ENCODE data around the gene ATXN1.

The ATXN1 gene

GRCh38 chr6:16762268-16762549 lies 949 bp upstream of the ATXN1 start:
- no peak for DNase-seq (ENCODE audit: low read depth)

GRCh38 chr6:16761471-16762267 lies 409 bp upstream of the ATXN1 start:
- peak; percentile 95 for DNase-seq (ENCODE audit: low read depth)

DNA sequence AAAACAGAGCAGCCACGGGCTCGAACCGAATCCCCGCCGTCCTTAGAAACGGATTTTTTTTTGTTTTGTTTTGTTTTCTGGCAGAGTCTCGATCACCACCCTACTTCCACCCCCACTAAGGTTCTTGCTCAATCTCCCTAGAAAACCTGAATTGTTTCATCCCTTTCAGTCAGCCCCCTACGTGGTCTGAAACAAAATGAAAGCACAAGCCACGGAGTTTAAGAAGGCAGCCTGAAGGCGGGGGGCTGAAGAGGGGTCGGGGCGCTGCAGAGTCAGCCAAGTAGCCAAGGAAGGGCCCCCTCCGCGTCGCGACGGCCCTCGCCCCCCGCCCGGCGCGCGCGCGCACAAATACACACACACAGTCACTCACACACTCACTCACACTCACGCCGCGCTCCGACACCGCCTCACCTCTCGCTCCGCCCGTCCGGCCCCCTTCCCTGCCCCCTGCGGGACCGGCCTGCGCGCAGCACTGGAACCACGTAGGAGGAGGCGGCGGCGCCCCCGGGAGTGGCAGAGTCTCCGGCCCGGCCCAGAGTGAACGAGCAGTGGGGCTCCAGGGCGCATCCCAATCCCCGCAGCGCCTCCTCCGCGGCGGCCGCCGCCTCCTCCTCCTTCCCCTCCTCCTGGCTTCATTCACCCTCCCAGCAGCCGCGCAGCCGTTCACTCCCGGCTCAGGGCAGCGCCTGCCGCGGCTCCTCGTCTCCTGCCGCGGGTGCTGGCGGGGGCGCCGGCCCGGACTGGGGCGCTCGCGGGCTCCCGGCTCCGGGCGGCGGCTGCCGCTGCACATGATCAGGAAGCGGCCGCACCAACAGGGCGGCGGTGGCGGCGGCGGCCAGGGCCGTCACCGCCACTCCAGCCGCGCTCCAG lies 1.4 kb downstream of the ATXN1 start:
- peak; percentile 93 for DNase-seq (ENCODE audit: low read depth)

DNA sequence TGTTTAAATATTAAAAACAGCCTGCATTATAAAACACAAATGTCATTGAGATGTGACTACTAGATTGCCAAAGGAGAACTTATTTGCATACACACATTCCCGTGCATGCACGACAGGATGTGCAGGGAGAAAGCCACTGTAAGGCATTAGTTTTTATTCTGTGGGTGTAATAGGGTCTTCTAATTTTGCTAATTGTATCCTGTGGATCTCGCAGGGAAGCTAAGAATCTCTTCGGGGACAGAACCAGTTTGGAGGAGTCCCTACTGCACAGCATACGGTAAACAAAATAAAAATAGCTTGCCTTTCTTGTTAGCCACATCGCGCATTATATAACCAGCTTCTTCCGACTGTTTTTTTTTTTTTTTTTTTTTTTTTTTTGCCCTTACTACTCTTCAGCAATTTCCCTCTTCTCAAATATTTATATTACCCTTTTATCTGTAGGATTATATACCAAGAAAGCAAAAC lies 2.0 kb downstream of the ATXN1 start:
- no peak for DNase-seq (ENCODE audit: low read depth)

- no peak for DNase-seq (ENCODE audit: low read depth)
Measured at GRCh38 chr6:16758163-16758975, 2.9 kb downstream of the ATXN1 start.

GRCh38 chr6:16757332-16757731 lies 3.9 kb downstream of the ATXN1 start:
- DNase-seq (ENCODE audit: low read depth): no peak

GRCh38 chr6:16756660-16757255 lies 4.5 kb downstream of the ATXN1 start:
- no peak for DNase-seq (ENCODE audit: low read depth)

GRCh38 chr6:16755544-16755943 lies 5.7 kb downstream of the ATXN1 start:
- DNase-seq (ENCODE audit: low read depth): no peak

- no peak for DNase-seq (ENCODE audit: low read depth)
Measured at GRCh38 chr6:16754876-16755275, 6.4 kb downstream of the ATXN1 start.

GRCh38 chr6:16754274-16754673 lies 7.0 kb downstream of the ATXN1 start:
- DNase-seq (ENCODE audit: low read depth): no peak

DNA sequence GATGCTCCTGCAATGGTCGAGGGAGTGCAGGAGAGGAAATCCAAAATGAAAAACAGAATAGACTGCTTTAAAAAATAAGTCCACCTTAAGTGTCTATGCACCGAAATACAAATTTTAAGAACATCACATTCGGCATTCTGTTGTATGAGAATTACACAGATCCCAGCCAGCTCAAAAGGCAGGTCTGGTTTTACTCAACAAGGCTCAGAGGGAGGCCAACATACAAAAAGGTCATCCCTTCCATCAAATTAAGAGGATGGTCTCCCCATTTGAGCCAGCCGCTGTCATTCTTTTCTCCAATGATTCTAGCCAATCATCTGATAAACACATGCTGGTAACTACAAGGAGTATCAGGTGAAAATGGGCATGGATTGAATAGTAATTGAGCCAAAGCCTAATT lies 7.9 kb downstream of the ATXN1 start:
- DNase-seq (ENCODE audit: low read depth): no peak

DNA sequence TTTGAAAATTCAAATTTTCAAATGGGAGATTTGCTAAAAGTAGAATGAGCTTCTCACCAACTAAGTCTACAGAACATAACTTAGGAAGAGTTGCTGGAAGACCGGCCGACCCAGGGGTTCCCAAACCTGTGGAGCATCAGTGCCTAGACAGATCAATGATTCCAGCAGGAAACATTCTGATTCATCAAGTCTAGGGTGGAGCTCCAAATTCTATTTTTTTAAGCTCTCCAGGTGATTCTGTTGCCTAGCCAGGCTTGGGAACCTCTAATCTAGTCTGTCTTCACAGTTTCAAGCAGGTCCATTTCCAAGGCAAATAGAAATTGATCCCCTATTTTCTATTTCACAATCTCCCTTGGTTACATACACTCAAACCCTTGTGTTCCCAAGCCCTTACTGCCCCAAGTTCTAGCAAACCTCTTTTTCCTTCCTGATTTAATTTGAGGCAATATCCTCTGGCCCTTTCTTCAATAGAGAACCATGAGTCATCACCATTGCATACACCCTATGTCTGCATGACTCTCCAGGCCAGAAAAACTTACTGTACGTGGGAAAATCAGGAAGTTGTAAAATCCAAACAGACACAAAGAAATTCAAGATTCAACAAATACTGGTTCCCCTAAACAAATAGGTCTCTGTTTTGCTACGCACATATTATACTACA lies 8.9 kb downstream of the ATXN1 start:
- DNase-seq (ENCODE audit: low read depth): peak; percentile 93

DNA sequence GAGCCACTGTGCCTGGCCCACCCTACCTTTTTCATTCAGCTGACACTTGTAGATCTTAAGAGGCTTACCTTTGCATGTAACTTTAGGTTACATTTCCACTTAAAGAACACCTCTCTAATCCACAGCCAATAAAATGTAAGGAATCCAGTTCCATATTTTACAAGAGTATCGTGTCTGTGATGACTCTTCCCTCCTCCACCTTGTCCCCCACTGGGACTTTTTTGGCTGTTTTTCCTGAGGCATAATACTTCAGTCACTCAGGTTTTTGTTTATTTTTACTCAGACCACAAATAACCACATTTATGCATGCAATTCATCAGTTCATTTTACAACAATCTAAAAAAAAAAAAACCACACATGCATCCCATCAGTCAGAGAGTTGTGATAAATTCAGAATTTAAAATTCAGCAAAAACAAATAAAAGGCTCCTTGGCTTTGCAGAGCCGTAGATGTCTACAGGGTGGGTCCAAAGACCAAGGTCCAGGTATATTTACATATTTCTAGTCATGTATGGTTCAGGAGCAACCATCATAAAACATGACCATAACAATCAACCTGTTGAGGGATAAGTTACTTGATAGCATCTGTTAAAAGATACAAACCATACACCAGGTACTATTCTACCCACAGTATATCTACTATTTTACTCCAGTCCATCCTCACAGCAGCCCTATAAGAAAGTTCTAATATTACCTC lies 9.9 kb downstream of the ATXN1 start:
- peak; percentile 65 for DNase-seq (ENCODE audit: low read depth)

DNA sequence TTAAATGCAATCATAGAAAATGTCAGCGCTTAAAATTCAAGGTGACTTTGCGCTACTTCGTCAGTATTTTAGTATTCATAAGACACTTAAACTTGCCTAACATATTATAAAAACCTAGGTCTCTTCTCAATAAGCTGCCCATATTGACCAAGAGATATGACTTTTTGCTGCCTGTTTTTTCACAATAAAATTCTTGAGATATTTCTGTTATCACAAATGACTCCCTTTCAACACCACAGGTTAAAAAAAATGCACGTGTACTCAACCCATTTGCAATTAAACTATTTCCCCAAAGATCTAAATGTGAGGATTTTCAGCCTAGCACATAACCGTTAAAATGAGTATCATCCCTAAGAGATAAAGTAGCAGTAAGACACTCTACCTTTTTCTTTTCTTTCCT lies 10.7 kb downstream of the ATXN1 start:
- DNase-seq (ENCODE audit: low read depth): no peak

DNA sequence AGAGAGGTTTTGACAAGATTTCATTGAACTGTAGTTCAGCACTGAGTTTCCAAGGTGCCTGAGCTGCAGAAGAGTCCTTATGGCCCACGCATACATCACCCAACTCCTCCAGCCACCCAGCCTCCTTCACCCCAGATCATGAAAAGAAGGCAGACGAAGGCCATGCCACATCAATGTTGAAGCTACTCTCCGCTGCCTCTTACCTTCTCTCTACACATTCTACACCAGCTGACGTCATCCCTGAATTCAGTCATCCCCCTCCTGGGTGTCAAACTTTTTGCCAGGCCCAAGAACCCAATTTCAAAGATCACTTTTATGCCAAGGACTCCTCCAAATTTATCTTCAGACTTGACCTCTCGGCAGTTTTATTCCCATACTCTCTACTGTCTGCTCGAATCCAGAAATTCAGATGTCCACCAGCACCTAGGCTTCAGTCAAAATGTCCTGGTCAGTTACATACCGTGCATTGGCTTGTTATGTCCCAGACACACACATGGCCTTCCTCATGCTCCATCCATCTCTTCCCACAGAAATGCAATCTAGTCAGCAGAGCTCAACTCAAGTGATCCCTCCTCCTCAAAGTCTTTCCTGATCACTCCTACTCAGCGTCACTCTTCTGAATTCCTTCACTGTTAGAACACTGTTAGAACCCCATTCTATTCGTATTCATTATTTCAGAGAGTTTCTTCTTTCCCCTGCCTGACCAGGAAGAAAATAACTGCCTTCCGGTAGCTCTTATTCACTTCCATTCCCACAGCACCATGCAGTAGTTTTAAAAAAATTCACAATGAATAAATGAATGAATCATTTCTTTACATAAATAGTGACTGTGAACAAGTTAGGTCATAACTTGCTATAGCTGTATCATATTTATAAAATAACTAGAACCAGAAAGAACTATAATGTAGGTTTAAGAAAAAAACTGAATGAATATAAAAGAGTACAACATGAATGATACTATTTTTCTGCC lies 11.5 kb downstream of the ATXN1 start:
- DNase-seq (ENCODE audit: low read depth): no peak

DNA sequence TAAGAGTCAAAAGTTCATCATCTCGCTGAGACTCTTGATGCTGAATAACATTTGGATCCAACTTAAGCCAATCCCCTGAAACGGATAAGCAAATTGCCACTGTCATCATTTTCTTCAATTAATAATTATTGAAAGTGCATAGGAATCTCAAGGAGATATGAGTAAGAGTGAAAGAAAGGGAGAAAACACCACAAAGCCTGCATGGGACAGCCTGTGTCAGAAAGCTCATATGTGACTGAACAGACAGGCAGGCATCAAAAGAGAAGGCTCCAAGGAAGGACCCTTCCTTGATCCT lies 13.3 kb downstream of the ATXN1 start:
- no peak for DNase-seq (ENCODE audit: low read depth)

GRCh38 chr6:16747232-16748024 lies 13.8 kb downstream of the ATXN1 start:
- peak; percentile 80 for DNase-seq (ENCODE audit: low read depth)

DNA sequence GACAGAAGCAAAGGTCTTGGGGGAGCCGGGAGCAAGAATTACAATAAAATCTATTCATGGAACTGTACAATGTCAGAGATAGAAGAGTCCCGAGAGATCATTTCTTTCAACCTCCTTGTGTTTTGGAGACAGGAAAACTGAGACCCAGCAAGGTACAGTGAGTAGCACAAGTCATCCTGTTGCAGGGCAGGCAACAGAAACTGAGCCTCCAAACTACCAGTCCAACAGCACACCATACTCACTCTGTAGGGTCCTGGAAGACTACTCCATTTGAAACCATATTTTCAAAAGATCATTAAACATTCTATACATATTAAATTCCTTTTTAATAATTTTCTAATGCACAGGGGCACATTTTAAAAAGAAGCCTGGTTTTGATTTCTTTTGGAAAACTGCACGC lies 14.4 kb downstream of the ATXN1 start:
- DNase-seq (ENCODE audit: low read depth): no peak

GRCh38 chr6:16746401-16746800 lies 14.9 kb downstream of the ATXN1 start:
- no peak for DNase-seq (ENCODE audit: low read depth)

All from iris pigment epithelial cell (primary cell).